HG03280 (cell line): Measurements from ENCODE around the gene BEND6.
"Not testable (repeated sequence)": the region's sequence is repeated elsewhere in the genome, so short reads cannot be mapped to it uniquely, and the experiment has no call there.

Source experiments
- ATAC-seq: cut with Tn5 transposase; IDR thresholded peaks from one replicate; pipeline ENCODE4 v1.9.1; 2021; ENCODE audit warnings: mild to moderate bottlenecking, moderate library complexity; ENCODE audit not compliant: unreplicated experiment

The BEND6 gene

DNA sequence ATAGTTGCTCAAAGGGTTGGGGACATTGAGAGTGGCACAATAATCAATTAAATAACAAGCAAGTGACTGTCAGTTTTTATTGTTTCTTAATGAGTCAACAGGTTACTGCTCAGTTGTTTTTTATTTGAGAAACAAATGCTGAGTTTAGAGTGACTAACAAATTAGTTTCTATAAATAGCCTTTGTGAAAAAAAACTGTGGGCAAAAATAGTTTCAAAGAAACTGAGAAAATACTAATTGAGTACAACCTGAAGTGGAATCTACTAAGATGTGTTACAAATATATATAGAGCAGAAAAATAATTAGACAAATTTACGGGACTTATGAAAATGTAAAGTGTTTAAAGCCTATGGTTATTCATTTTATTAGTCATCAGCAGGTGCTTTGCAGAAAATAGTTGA is 22.3 kb downstream of the BEND6 start:
- ATAC-seq = no peak

DNA sequence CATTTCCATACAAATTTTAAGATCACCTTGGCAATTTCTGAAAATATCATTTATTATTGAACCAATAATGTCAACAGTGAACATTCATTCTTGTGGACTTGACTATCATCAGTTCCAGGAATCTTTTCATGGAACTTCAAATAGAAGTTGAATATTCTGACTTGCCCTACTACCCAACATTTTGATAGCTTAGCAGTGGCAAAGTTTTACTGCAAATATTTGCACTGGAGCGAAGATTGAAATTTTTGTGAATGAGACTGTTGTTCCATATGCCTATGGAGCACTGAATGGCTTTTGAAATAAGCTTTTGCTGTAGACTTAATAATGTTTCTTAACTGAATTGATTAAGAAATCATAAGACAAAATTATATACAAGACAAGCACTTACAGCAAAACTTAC is 23.6 kb downstream of the BEND6 start:
- ATAC-seq = no peak

DNA sequence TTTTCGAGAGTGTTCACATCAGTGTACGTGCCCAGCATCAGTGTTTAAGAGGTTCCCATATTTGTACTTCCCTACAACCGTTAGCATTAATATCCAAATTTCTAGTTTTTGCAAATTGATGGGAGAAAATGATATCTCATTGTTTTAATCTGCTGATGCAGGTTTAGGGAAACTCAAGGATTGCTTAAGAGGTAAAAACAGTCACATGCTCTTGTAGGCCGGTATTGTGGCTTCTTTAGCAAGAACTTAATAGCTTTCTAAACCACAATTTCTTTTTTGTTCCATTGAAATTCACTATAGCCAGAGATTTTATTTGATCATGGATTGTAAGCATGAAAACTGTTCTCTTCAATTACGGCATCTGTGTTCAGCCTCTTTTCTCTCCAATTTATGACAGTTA is 29.5 kb downstream of the BEND6 start:
- no peak for ATAC-seq

DNA sequence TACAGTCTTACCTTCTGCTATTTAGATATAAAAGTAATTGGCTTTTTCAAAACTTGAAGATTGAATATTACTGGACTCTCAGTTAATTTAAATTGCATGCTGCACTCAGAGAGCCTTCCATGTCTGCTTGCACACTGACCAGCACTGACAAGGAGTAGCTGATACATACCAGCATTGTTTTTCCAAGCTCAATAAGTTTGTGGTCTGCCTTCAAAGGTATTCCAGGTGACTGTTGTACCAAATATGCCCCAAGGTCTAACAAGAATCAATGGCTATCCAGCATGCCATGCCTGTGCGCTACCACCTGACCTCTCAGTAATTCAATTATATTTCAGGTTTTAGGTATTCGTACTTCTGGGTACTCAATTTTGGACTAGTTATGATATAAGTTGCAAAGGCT is 30.0 kb downstream of the BEND6 start:
- ATAC-seq = no peak

DNA sequence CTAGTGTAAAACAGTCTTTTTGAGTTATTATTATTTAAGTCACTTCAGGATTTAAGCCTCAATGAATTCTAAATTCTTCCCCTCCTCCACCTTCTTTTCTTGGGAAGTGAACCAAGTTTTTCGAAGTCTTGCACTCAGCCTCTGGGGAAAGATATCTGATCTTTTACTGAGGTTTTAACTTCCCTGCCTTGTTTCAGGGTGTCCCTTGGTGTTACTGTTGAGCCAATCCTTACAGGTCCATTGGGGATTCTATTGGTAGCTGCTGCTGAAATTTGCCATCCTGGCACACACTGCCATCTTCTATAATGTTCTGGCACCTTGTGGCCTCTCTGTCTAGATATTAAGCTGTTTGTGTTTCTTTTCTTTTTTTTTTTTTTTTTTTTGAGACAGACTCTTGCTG is 31.7 kb downstream of the BEND6 start:
- no peak for ATAC-seq

DNA sequence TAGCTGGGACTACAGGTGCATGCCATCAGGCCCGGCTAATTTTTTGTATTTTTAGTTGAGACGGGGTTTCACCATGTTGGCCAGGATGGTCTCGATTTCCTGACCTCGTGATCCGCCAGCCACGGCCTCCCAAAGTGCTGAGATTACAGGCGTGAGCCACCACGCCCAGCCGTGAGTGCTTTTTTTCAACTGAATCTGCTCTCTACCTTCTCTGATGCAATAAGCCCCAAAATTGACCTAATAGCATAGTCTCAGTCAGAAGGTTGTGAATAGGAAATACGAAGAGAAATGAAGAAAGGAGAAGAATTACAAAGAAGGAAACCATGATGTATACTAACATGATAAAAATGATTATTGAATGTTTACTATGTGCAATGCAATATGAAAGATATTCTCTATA is 33.2 kb downstream of the BEND6 start:
- no peak for ATAC-seq

DNA sequence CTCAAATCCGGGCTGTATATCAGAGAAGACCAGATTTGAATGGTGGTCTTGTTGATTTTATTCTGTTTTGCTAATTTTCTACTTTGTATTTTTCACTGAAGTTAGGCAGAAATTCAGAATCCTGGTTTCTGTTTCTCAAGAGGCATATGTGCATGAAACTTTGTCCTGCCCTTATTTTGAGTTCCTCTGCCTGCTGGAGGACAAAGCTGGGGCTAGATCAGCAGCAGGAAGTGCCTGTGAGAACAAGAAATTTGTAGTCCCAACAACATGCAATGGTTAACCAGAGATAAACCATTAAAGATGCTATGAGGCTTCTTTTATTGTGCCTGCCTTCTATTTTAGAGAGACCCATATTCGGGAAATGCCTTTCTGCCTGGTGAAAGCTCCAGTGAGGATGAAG is 37.1 kb downstream of the BEND6 start:
- no peak for ATAC-seq

DNA sequence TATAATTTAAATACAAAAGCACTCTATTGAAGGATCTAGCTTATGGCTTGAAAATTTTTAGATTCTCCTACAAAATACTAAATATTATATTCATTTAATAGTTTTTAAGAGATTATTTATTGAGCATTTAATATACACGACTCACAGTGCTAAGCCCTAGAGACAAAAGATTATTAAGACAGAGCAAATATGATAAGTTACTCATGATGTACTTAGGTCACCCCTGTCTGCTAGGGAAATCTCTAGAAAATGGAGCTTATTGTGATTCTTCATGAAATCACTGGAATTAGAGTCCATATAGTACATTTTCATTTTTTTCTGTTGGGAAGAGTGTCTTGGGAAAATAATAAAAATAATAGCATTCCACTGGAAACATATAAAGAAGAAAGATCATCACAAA is 37.8 kb downstream of the BEND6 start:
- ATAC-seq = no peak

DNA sequence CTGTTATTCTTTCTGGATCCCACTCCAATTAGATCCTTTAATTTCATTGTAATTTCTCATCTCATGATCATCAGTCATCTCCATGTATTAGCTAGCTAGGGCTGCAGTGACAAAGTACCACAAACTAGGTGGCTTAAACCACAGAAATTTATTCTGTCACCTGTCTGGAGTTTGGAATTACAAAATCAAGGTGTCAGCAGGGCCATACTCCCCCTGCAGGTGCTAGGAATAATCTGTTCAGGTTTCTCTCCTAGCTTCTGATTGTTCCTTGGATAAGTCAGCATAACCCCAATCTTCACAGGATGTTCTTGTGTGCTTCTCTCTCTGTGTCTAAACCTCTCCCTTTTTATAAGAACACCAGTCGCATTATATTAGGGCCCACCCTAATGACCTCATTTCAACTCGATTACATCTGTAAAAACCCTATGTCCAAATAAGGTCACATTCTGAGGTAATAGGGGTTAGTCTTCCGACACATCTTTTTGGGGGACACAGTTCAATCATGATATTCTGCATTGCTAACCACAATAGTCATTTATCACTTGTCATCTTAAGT is 40.5 kb downstream of the BEND6 start:
- ATAC-seq = no peak

DNA sequence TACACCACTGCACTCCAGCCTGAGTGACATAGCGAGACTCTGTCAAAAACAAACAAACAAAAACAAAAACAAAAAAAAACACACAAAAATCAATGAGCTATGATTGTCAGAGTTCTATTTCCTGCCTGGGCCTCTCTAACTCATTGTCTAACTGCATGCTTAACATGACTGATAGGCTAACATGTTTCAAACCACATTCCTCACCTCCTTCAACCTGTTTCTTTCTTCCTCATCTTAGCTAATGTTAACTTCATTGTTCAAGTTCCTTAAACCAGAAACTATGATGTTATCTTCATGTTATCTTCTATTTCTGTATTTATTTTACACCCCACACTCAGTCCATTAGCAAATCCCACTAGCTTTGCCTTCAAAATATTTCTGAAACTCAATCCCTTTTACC is 41.5 kb downstream of the BEND6 start:
- no peak for ATAC-seq

DNA sequence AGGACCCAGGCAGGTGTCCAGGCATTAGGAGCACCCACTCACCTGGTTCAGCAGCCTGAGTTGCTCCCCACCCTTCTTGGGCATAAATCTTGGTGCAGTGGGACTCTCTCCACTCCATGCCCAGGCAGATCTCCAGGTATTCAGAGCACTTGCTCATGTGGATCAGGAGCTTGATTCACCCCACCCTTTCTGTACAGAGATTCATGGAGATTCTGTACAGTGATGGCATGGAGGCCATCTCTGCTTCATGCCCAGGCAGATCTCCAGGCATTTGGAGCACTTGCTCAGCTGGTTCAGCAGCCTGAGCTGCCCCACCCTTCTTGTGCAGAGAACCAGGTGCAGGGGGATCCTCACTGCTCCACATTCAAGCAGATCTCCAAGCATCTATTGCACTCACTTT is 44.1 kb downstream of the BEND6 start:
- ATAC-seq = no peak

DNA sequence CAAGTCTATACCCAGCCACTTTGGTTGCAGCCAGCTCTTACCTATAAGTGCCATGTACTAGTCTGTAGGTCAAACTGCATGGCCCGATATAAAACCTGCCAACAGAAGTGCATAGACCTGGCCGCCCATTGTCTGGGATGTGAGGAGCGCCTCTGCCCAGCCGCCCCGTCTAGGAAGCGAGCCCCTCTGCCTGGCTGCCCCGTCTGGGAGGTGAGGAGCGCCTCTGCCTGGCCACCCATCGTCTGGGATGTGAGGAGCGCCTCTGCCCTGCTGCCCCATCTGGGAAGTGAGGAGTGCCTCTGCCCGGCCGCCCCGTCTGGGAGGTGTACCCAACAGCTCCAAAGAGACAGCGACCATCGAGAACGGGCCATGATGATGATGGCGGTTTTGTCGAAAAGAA is 44.8 kb downstream of the BEND6 start:
- not testable (repeated sequence) for ATAC-seq

DNA sequence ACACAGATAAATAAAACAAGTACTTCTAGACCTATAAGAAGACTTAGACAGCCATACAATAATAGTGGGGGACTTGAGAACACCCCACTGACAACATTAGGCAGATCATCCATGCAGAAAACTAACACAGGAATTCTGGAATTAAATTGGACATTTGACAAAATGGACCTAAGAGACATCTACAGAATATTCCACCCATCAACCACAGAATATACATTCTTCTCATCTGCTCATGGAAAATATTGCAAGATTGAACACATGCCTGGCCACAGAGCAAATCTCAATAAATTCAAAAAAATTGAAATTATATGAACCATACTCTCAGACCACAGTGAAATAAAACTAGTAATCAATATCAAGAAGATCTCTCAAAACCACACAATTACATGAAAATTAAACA is 47.3 kb downstream of the BEND6 start:
- ATAC-seq = no peak

DNA sequence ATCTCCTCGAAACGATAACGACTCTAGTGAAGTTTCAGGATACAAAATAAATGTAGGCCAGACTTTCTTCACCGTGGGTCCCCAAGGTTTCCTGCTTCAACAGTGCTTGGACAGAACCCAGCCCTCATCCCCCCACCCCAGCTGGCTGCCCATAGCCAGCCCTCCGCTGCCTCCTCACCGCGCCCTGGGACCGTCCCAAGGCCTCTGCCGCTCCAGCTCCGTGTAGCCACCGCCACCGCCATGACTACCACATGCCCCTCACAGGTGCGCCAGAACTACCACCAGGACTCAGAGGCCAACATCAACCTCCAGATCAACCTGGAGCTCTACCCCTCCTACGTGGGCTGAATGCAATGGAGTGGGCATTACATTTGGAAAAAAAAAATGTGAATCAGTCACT is 49.4 kb downstream of the BEND6 start:
- no peak for ATAC-seq

DNA sequence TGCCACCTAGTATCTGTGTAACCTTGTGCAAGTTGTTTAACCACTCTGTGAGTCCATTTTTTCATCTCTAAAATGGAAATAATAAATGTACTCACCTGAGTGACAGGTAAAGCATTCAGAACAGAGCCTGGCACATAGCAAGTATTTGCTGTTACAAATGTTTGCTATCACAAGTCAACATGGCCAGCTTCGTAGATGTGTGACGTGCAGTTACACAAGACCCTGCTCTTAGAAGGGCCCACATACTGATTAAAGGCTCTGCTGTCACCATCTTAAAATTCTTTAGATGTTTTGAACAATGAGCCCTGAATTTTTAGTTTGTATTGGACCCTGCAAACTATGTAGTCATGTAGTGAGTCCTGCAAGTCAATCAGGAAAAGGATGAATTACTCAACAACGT is 51.2 kb downstream of the BEND6 start:
- no peak for ATAC-seq

DNA sequence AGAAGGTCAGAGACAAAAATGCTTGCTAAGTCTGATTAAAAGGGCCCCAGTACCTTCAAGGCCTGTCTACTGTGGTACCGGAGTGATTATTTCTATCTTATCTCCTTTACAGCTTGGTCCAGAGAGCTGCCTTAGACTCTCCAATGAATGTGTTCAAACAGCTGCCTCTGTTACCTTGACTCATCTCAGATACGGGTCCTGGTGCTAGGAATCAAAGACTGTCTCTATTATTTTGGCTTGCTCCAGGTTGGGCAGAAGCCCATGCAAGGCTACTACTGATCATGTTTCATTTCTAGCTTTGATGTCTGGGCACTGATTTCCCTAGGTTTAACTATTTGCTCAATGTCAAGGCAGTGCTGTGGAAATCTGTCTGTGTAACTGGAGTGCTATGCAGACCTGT is 53.2 kb downstream of the BEND6 start:
- ATAC-seq = not testable (repeated sequence)

DNA sequence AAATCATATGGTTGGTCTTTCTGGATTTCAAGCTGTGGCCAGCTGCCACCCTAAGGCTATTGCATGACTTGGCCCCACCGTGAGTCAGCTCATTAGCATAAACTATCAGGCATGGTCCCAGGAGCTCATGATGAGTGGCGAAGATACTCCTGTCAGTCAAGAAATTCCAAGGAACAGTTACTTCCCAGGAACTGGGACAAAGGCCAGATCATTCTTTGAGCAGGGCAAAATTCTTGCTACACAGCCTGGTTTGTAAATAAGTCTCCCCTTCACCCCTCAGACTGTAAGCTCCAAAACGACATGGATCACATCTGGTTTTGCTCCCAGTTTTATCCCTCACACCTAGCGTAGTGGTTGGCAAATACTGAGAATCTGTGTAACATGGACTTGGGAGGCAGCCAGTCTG is 58.6 kb downstream of the BEND6 start:
- no peak for ATAC-seq

DNA sequence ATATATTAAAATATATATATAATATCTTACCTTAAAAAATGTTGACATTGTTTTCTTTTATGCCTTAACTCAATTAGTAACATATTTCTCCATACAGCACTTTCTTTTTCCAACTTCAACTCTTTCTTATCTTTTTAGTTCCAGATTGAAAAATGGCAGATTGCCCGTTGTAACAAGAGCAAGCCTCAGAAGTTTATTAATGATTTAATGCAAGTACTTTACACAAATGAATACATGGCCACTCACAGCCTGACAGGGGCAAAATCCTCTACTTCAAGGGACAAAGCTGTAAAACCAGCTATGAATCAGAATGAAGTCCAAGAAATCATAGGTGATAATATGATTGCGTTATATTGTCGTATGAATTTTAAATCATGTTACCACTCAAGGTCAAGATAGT is 62.2 kb downstream of the BEND6 start:
- ATAC-seq = no peak

DNA sequence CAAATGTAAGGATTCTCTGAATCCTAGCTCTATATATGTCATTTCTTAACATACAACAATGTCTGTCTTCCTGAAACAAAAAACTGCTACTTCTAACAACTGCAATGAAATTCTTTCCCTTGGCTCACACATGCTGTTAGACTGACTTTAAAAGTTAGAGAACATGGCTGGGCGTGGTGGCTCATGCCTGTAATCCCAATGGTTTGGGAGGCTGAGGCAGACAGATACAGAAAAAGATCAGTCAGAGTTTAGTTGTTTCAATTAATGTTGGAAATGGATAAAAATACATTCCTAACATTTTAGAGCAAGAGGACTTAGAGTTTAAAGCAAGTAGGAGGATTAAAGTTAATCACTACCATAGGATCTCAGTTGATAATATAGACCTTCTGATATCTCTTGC is 62.9 kb downstream of the BEND6 start:
- no peak for ATAC-seq

DNA sequence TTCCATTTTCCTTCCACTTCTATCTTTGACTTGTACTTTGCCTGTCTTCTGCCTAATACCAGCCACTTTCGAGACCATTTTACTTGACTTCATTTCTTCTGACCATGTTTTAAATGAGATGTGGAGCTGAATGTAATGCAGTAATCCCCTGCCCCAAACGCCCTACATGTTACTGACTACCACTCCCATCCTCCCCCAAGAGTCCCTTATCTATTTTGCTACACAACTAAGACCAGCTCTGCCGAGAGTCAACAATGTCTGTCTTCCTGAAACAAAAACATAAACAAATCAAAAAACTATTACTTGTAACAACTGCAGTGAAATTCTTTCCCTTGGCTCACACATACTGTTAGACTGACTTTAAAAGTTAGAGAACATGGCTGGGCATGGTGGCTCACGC is 64.5 kb downstream of the BEND6 start:
- no peak for ATAC-seq

DNA sequence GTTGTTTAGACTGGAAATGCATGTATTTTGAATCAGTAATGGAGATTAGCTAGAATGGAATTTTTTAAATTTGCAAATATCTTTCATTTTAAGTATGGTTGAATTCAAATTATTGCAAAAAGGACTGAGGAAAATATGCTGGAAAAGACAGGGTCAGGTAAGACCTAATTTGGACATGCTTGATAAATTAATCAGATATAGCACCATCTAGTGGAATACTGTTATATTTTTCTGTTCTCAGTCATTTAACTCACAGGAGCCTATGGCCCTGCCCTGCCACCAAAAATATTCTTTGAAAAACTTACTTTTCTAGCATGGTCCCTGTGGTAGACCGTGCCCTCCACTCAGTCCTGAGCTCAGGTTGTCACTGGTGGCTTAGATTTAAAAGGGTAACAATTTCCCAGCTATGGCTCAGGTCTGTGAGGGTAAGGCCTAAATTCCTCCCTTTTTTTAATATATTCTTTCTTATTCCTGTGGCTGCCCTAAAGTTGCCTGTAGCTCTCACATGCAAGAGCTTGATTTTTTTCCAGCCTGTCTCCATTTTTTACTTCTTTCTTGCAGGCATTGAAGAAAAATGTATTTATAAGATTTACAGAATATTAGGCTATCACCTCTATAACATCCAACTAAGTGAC is 66.3 kb downstream of the BEND6 start:
- no peak for ATAC-seq

DNA sequence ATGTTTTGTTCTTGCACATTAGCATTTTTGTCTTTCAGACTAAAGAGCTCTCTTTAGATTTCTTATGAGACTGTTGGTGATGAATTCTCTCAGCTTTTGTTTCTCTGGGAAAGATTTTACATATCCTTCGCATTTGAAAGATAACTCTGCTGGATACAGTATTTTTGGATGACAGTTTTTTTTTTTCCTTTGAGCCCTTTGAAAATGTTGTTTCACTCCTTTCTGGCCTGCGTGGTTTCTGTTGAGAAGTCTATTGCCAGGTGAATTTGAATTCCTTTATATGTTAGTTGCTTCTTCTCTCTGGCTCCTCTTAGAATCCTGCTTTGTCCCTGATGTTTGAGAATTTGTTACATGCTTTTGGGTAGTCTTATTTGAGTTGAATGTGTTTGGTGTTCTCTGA is 69.4 kb downstream of the BEND6 start:
- ATAC-seq = no peak

DNA sequence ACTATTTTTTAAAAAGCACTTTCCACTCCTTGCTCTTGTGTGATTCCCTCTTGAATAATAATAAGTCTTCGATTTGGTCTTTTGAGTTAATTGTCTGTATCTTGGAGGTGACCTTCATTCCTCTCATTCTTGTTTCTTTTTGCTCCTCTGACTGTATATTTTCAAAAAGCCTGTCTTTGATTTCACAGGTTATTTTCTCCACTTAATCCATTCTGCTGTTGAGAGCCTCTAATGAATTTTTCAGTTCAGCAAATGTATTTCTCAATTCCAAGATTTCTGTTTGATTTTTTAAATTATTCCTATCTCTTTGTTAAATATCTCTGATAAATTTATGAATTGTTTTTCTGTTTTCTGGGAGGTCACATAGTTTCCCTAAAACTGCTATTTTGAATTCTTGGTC is 69.9 kb downstream of the BEND6 start:
- ATAC-seq = no peak
